Stimulated activated naive CD8-positive, alpha-beta T cell treated with anti-CD3 and anti-CD28 coated beads, Interleukin-15, amount 100 ng/mL, for 72 hours (primary cell): ENCODE data around the gene PLCL2.

Experiments
- ATAC-seq: fragments of 150-1000 bp; cut with Tn5 transposase; 2 replicates; pipeline ENCODE4 v1.10.0; 2021; ENCODE audit warnings: mild to moderate bottlenecking, moderate library complexity
- DNase-seq, 2 donors: peaks; one replicate each; pipeline ENCODE4 v3.0.0; 2021 to 2022
- H3K27ac Mint-ChIP-seq, 2 donors: one replicate each; pipeline ENCODE4 v1.8.0; 2022; ENCODE audit warnings: mild to moderate bottlenecking in 2 of 2, mixed read lengths in 2 of 2, moderate library complexity in 2 of 2
- H3K27me3 Mint-ChIP-seq: one replicate; pipeline ENCODE4 v1.8.0; 2022; ENCODE audit warnings: mixed read lengths
- H3K4me1 Mint-ChIP-seq: one replicate; pipeline ENCODE4 v1.8.0; 2022; ENCODE audit warnings: mild to moderate bottlenecking, mixed read lengths
- H3K4me3 Mint-ChIP-seq, 2 donors: one replicate each; pipeline ENCODE4 v1.8.0; 2022; ENCODE audit warnings: mild to moderate bottlenecking in 2 of 2, mixed read lengths in 2 of 2, moderate library complexity in 1 of 2
- H3K9me3 Mint-ChIP-seq, 2 donors: one replicate each; pipeline ENCODE4 v1.8.0; 2022; ENCODE audit warnings: mixed read lengths in 2 of 2

PLCL2 gene

DNA sequence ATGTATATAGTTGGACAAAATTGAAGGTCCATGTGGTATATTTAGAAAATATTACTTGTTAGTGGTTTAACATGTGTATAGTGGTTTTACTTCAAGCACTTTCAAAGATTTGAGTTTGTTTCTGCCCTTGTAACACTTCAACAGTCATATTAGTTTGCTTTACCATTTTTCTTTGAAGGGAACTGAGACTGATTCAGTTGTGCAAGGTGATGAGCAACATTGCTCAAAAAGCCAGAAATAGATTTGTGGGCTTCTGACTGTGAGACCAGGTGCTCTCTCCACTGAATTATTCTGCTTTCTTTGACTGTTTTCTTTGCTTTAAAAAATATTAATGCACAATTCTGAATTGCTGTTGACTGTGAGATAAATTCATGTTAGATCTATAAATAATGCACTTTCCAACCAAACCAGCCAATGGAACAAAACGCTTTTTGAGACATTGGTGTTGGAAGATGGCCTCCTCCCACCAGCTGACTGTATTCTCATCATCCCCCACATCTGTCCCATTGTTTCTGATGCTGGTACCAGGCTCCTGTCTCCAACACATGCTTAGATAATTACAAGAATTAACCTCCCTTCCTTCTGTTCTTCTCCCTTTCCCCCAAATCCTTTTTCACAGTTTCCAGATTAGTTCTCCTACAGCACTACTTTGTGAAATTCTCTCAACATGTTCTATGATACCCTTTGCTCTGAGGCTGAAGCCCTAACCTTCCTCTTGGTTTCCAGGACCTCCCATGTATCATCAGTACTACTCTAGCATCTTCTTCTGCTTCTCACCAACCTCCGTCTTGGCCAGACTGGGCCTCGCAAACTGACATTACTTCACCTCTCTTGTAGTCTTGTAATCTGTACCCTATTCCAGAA, 27.9 kb downstream of the PLCL2 start:
- H3K27me3 Mint-ChIP-seq = no peaks in the 10 kb centered on the region
- peak overlapping the region; percentile 0 to 6 for H3K4me3 Mint-ChIP-seq
- peaks cover 82% of the 10 kb centered on the region for H3K4me1 Mint-ChIP-seq
- no peaks in the 10 kb centered on the region for H3K9me3 Mint-ChIP-seq
- H3K27ac Mint-ChIP-seq = peak overlapping the region; percentile 1 to 67
- ATAC-seq (peak; percentile 80), DNase-seq (no peak)

- Mint-ChIP-seq H3K4me1 (peaks cover 83% of the 10 kb centered on the region), H3K27me3 (no peaks in the 10 kb centered on the region), H3K9me3 (no peaks in the 10 kb centered on the region), H3K27ac (peak overlapping the region in 1 of 2 donors; percentile 67), H3K4me3 (no peak overlapping the region)
- DNase-seq = no peak
- ATAC-seq = no peak
Observed at GRCh38 chr3:16913264-16913580, 28.5 kb downstream of the PLCL2 start.

DNA sequence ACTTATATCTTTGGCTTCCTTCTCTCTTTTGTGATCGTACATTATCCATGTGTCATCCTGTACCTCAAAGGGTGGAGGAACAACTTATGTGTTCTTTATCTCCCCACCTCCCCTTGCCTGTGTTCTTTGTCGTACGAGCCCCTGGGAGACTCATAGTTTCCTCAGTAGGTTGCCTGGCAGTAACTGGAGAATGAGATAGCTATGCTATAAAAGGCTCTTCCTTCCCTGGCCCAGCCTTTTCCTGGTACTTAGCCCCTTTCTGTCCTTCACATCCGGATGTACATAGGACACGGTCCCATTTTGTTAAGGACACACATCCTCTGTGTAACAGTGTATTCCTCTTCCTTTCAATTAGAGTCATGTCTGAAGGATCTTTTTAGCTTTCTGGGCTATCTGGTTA, 32.1 kb downstream of the PLCL2 start:
- Mint-ChIP-seq H3K27ac (no peak overlapping the region), H3K9me3 (no peaks in the 10 kb centered on the region), H3K4me3 (peak overlapping the region in 1 of 2 donors; percentile 24), H3K4me1 (peaks cover 77% of the 10 kb centered on the region), H3K27me3 (no peaks in the 10 kb centered on the region)
- ATAC-seq (peak; percentile 62), DNase-seq (no peak)

DNA sequence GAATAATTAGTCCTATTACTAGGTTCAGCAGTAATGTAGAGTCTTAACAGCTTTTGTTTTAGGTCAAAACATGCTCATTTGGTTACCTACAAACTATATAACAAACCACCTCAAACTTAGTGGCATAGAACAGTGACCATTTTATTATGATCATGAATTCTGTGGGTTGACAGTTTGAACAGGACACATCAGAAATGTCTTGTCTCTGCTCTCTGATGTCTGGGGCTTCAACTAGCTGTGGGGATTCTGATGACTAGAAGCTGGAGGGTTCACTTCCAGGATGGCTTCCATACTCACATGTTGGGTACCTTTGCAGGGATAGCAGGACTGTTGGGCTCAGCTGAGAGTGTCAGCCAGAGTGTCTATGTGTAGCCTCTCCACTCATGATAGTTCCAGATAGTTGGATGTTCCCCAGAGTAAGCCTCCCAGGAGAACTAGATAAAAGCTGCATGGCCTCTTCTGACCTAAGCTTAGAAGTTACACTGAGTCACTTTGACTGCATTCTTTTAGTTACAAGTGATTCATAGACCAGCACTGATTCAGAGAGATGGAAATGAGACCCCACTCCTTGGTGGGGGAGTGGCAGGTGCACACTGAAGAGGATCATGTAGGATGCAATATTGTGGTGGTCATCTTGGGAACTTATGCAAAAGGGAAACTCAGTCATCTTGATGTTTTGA, 32.6 kb downstream of the PLCL2 start:
- peak; percentile 77 for ATAC-seq
- H3K27ac Mint-ChIP-seq = peak overlapping the region in 1 of 2 donors; percentile 40
- DNase-seq = no peak
- peak overlapping the region; percentile 2 to 24 for H3K4me3 Mint-ChIP-seq
- no peaks in the 10 kb centered on the region for H3K27me3 Mint-ChIP-seq
- no peaks in the 10 kb centered on the region for H3K9me3 Mint-ChIP-seq
- H3K4me1 Mint-ChIP-seq = peaks cover 74% of the 10 kb centered on the region

GRCh38 chr3:16917980-16918682, 33.4 kb downstream of the PLCL2 start:
- DNase-seq (no peak), ATAC-seq (no peak)
- Mint-ChIP-seq H3K27me3 (no peaks in the 10 kb centered on the region), H3K27ac (no peak overlapping the region), H3K4me3 (no peak overlapping the region), H3K4me1 (peaks cover 70% of the 10 kb centered on the region), H3K9me3 (peaks cover 0 to 4% of the 10 kb centered on the region in 2 donors)

DNA sequence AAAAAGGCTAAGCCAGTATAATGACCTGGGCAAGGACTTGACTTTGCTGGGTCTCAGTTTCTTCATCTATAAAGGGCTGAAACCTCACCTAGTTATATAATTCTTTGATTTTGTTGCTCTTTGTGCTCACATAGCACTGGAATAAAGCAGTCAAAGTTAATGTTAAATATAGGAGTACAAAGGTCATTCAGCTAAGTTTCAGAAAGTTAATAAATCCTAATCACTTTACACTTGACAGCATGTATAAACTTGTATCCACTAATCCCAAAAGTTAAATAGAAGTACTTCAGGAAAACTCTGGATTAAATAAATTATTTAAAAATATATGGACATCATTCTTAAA, 33.9 kb downstream of the PLCL2 start:
- no peaks in the 10 kb centered on the region for H3K27me3 Mint-ChIP-seq
- peaks cover under 1 to 9% of the 10 kb centered on the region in 2 donors for H3K9me3 Mint-ChIP-seq
- no peak for ATAC-seq
- H3K4me1 Mint-ChIP-seq = peaks cover 71% of the 10 kb centered on the region
- DNase-seq = no peak
- H3K4me3 Mint-ChIP-seq = no peak overlapping the region
- no peak overlapping the region for H3K27ac Mint-ChIP-seq

DNA sequence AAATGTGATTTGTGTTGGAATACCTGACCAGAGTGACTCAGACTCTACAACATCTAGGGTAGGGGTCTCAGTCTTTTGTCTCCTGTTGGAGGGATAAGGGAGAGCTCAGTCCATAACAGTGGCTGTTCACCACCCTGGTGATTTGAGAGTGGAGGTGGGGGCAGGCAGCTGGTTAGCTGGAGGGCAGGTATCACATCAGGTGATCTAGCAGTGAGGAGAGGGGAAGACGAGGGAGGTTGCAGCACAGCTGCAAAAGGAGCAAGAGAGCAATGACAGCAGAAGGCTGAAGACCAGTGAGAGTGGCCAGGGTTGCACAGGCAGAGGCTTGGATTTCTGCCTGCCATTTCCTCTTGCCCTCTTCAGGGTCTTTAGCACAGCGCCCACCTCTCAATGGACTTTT, 38.4 kb downstream of the PLCL2 start:
- ATAC-seq (no peak), DNase-seq (no peak)
- no peak overlapping the region for H3K4me3 Mint-ChIP-seq
- H3K4me1 Mint-ChIP-seq = peaks cover 42% of the 10 kb centered on the region
- no peak overlapping the region for H3K27ac Mint-ChIP-seq
- peaks cover 5 to 13% of the 10 kb centered on the region in 2 donors for H3K9me3 Mint-ChIP-seq
- no peaks in the 10 kb centered on the region for H3K27me3 Mint-ChIP-seq

DNA sequence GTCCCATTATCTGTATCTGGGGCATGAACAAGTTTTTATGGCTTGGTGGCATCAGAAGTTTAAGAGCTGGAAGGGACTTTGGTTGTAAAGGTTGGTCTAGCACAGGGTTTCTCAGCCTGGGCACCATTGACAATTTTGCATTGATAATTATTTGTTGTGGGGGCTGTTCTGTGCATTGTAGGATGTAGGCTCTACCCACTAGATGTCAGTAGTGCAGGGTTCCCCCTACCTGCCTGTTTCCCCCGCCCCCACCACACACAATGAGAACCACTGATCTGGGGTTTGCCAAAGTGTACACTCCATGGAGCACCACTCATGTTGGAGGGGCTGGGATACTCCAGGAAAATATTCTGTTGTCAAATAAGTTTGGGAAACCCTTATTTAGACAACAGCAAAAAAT, 42.7 kb downstream of the PLCL2 start:
- no peak for DNase-seq
- H3K4me1 Mint-ChIP-seq = peaks cover 56% of the 10 kb centered on the region
- H3K27ac Mint-ChIP-seq = no peak overlapping the region
- peak; percentile 74 for ATAC-seq
- H3K27me3 Mint-ChIP-seq = no peaks in the 10 kb centered on the region
- H3K4me3 Mint-ChIP-seq = no peak overlapping the region
- H3K9me3 Mint-ChIP-seq = peaks cover 5 to 13% of the 10 kb centered on the region in 2 donors

GRCh38 chr3:16928386-16929132, 43.8 kb downstream of the PLCL2 start:
- Mint-ChIP-seq H3K27ac (peak overlapping the region in 1 of 2 donors; percentile 57), H3K9me3 (peaks cover 5% of the 10 kb centered on the region in 2 donors), H3K27me3 (no peaks in the 10 kb centered on the region), H3K4me1 (peaks cover 59% of the 10 kb centered on the region), H3K4me3 (no peak overlapping the region)
- no peak for DNase-seq
- no peak for ATAC-seq

- H3K27ac Mint-ChIP-seq = no peak overlapping the region
- H3K4me3 Mint-ChIP-seq = no peak overlapping the region
- H3K9me3 Mint-ChIP-seq = no peaks in the 10 kb centered on the region
- peaks cover 63% of the 10 kb centered on the region for H3K4me1 Mint-ChIP-seq
- DNase-seq (no peak), ATAC-seq (no peak)
- H3K27me3 Mint-ChIP-seq = no peaks in the 10 kb centered on the region
Observed at GRCh38 chr3:16929311-16929710, 44.6 kb downstream of the PLCL2 start.

DNA sequence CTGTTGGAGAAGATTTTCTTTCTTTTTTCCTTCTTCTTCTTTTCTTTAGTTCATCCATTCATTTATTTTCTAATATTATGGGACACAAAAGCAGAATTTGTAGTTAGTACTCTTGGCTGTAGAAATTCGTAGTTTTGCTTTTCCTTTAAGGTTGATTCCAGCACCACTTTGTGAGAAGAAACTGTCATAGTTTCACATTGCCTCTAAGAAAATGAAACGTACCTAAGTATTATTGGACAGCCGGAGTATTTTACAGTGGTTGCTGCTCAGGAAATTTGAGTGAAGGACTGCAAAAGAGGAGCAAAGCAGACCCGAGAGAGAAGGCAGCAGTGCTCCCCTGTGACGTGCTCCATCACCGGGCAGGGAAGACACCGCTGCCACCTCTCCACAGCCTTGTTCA, 48.1 kb downstream of the PLCL2 start:
- no peaks in the 10 kb centered on the region for H3K27me3 Mint-ChIP-seq
- no peaks in the 10 kb centered on the region for H3K9me3 Mint-ChIP-seq
- ATAC-seq = no peak
- H3K4me1 Mint-ChIP-seq = peaks cover 90% of the 10 kb centered on the region
- DNase-seq = no peak
- H3K4me3 Mint-ChIP-seq = peak overlapping the region; percentile 64 to 76
- peak overlapping the region; percentile 60 to 81 for H3K27ac Mint-ChIP-seq

- ATAC-seq (no peak), DNase-seq (no peak)
- Mint-ChIP-seq H3K27me3 (no peaks in the 10 kb centered on the region), H3K4me1 (peaks cover 86% of the 10 kb centered on the region), H3K27ac (no peak overlapping the region), H3K9me3 (no peaks in the 10 kb centered on the region), H3K4me3 (peak overlapping the region in 1 of 2 donors; percentile 76)
Observed at GRCh38 chr3:16935781-16936180, 51.0 kb downstream of the PLCL2 start.

DNA sequence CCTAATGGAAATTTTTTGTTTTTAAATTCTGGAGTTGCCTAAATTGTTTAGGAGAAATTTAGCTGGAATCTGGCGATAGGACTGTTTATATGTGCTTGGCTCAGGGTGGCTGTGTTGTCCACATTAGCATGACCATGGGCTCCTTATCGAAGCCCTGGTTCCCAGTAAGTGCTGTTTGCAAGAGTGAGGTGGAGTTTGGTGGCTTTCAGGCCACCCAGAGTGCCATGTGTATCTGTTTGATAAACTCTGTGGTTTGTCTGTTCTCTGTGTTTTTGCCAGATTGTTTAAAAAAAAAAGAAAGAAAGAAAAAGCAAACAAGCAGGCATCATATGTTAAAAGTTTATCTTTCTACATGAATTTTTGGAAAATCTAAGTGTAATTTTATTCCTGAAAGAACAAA, 51.5 kb downstream of the PLCL2 start:
- DNase-seq (no peak), ATAC-seq (peak; percentile 57)
- Mint-ChIP-seq H3K27me3 (no peaks in the 10 kb centered on the region), H3K27ac (peak overlapping the region in 1 of 2 donors; percentile 72), H3K4me3 (peak overlapping the region; percentile 48 to 76), H3K4me1 (peaks cover 86% of the 10 kb centered on the region), H3K9me3 (no peaks in the 10 kb centered on the region)

DNA sequence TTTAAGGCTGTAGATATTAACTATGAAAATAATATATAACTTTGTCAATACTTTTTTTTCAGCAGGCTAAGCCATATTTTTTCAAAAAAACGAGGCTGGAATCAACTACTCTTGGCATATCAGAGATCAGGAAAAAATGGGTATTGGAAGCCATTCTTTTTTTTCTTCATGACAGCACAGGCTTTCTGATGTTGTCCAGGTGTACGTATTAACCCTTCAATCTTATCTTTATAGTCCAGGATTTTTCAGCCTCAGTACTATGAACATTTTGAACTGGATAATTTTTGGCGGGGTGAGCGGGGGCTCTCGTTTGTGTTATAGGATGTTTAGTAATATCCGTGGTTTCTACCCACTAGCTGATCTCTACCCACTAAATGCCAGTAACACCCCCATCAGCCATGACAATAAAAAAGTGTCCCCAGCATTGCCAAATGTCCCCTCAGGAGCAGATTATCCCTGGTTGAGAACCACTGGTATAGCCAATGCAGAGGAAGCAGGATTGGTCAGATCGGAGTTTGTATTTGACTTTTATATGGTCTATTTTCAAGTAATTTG, 52.0 kb downstream of the PLCL2 start:
- peaks cover 91% of the 10 kb centered on the region for H3K4me1 Mint-ChIP-seq
- H3K27ac Mint-ChIP-seq = peak overlapping the region in 1 of 2 donors; percentile 55
- H3K9me3 Mint-ChIP-seq = no peaks in the 10 kb centered on the region
- DNase-seq = no peak
- H3K27me3 Mint-ChIP-seq = no peaks in the 10 kb centered on the region
- peak overlapping the region; percentile 46 to 76 for H3K4me3 Mint-ChIP-seq
- ATAC-seq = no peak

- ATAC-seq = no peak
- Mint-ChIP-seq H3K4me1 (peaks cover 95% of the 10 kb centered on the region), H3K4me3 (peak overlapping the region; percentile 46 to 73), H3K27me3 (no peaks in the 10 kb centered on the region), H3K27ac (no peak overlapping the region), H3K9me3 (no peaks in the 10 kb centered on the region)
- DNase-seq = no peak
Observed at GRCh38 chr3:16937326-16937845, 52.6 kb downstream of the PLCL2 start.
